HepG2 (cell line): ENCODE results near the gene TUBB4B. TPM values are rescaled to one million over a fixed set of nuclear protein-coding genes. Genes with fewer than 3 reads are reported as not detected.
A peak's percentile ranks its signal among the peaks of the same experiment; 100 is the strongest.

Experiments used
- AGO1 ChIP-seq: fragments of 200-400 bp; formaldehyde crosslinking; IDR thresholded peaks from 2 replicates; pipeline ENCODE4 v1.6.1; 2017; ENCODE audit warnings: mild to moderate bottlenecking, low read depth, low read length, moderate library complexity; ENCODE audit not compliant: poor library complexity, severe bottlenecking
- ARID2 ChIP-seq: sonication (generic); formaldehyde crosslinking; IDR thresholded peaks from 2 replicates; pipeline ENCODE4 v1.8.1; 2022; ENCODE audit warnings: mild to moderate bottlenecking, missing genetic modification reagents, borderline replicate concordance
- GATAD2A ChIP-seq: IDR thresholded peaks from 2 replicates; pipeline ENCODE4 v1.6.1; 2016
- IKZF5 ChIP-seq: IDR thresholded peaks from 2 replicates; pipeline ENCODE4 v1.6.1; 2018; ENCODE audit warnings: missing genetic modification reagents, mild to moderate bottlenecking, missing compliant biosample characterization
- NBN ChIP-seq: fragments of 450-650 bp; conservative IDR thresholded peaks from 2 replicates; pipeline ENCODE4 v1.6.1; 2017
- NR2F6 ChIP-seq, 2 experiments: IDR thresholded peaks; 2 replicates each; pipeline ENCODE4 v1.6.1; 2016; ENCODE audit warnings: antibody characterized with exemption in 1 of 2, mild to moderate bottlenecking in 1 of 2
- PAX8 ChIP-seq: sonication (generic); formaldehyde crosslinking; IDR thresholded peaks from 2 replicates; pipeline ENCODE4 v1.8.0; 2022; ENCODE audit warnings: mild to moderate bottlenecking, missing genetic modification reagents, borderline replicate concordance
- RFXAP ChIP-seq: sonication (generic); formaldehyde crosslinking; IDR thresholded peaks from 2 replicates; pipeline ENCODE4 v1.4.0; 2020; ENCODE audit warnings: missing genetic modification reagents, borderline replicate concordance
- RNF2 ChIP-seq: fragments of 450-650 bp; conservative IDR thresholded peaks from 2 replicates; pipeline ENCODE4 v1.6.1; 2016; ENCODE audit warnings: low read depth
- TRAFD1 ChIP-seq: sonication (generic); formaldehyde crosslinking; IDR thresholded peaks from 2 replicates; pipeline ENCODE4 v1.5.1; 2020; ENCODE audit warnings: missing genetic modification reagents, mild to moderate bottlenecking, borderline replicate concordance
- ZBTB33 ChIP-seq: sonication (generic); formaldehyde crosslinking; IDR thresholded peaks from 2 replicates; pipeline ENCODE4 v1.4.0; 2020; ENCODE audit warnings: missing genetic modification reagents
- ZNF136 ChIP-seq: sonication (generic); formaldehyde crosslinking; IDR thresholded peaks from 2 replicates; pipeline ENCODE4 v1.8.1; 2022; ENCODE audit warnings: low read depth, mild to moderate bottlenecking, moderate library complexity, missing genetic modification reagents
- ZNF20 ChIP-seq: sonication (generic); formaldehyde crosslinking; IDR thresholded peaks from 2 replicates; pipeline ENCODE4 v1.4.0; 2020; ENCODE audit warnings: mild to moderate bottlenecking, moderate library complexity, missing genetic modification reagents
- ZNF333 ChIP-seq: sonication (generic); formaldehyde crosslinking; IDR thresholded peaks from 2 replicates; pipeline ENCODE4 v1.4.0; 2020; ENCODE audit warnings: mild to moderate bottlenecking, missing genetic modification reagents, borderline replicate concordance
- ZNF354B ChIP-seq: sonication (generic); formaldehyde crosslinking; IDR thresholded peaks from 2 replicates; pipeline ENCODE4 v1.8.0; 2022; ENCODE audit warnings: mild to moderate bottlenecking, missing genetic modification reagents
- ZNF446 ChIP-seq: sonication (generic); formaldehyde crosslinking; IDR thresholded peaks from 2 replicates; pipeline ENCODE4 v1.5.0; 2020; ENCODE audit warnings: mild to moderate bottlenecking, missing genetic modification reagents
- ZNF563 ChIP-seq: sonication (generic); formaldehyde crosslinking; IDR thresholded peaks from 2 replicates; pipeline ENCODE4 v1.8.0; 2022; ENCODE audit warnings: mild to moderate bottlenecking, moderate library complexity, missing genetic modification reagents
- ZNF572 ChIP-seq: sonication (generic); formaldehyde crosslinking; IDR thresholded peaks from 2 replicates; pipeline ENCODE4 v1.5.1; 2020; ENCODE audit warnings: mild to moderate bottlenecking, missing genetic modification reagents
- ZNF616 ChIP-seq: sonication (generic); formaldehyde crosslinking; IDR thresholded peaks from 2 replicates; pipeline ENCODE4 v1.5.0; 2020; ENCODE audit warnings: low read depth, mild to moderate bottlenecking, missing genetic modification reagents
- ZNF7 ChIP-seq: IDR thresholded peaks from 2 replicates; pipeline ENCODE4 v1.6.1; 2016; ENCODE audit warnings: missing biosample characterization, missing genetic modification reagents
- ZNF883 ChIP-seq: sonication (generic); formaldehyde crosslinking; IDR thresholded peaks from 2 replicates; pipeline ENCODE4 v1.5.1; 2020; ENCODE audit warnings: mild to moderate bottlenecking, missing genetic modification reagents; ENCODE audit errors: not compliant biosample characterization
- polyA plus RNA-seq, 8 experiments: library from polyadenylated mRNA; depleted of rRNA in 3 of 8; stranded (reverse) in 7 of 8; unstranded in 1 of 8; fragments of >200 nt; fragmentation: Illumina TruSeq in 4 of 8; extraction: Trizol in 4 of 8; gene quantifications; 2 replicates each; pipeline versions ENCODE4 v1.2.1 to v1.2.3, GENCODE V29; 2011 to 2016; ENCODE audit warnings: low read depth in 4 of 8, missing spikeins in 1 of 8, mixed read lengths in 1 of 8; ENCODE audit not compliant: insufficient read depth in 1 of 8
- total RNA-seq, 5 experiments: library from RNA; depleted of rRNA; stranded (reverse); fragments of >200 nt; fragmentation: Illumina TruSeq; extraction: Trizol; gene quantifications; 2 replicates each; pipeline ENCODE4 v1.2.3, GENCODE V29; 2016; ENCODE audit warnings: low read depth in 1 of 5
- TF ChIP-seq, protein P1 (sequence below): sonication (generic); formaldehyde crosslinking; IDR thresholded peaks from 2 replicates; pipeline ENCODE4 v1.4.0; 2020; ENCODE audit warnings: missing genetic modification reagents
- TF ChIP-seq, protein P2 (sequence below): sonication (generic); formaldehyde crosslinking; IDR thresholded peaks from 2 replicates; pipeline ENCODE4 v1.4.0; 2020; ENCODE audit warnings: missing genetic modification reagents

TUBB4B gene
- total and polyA plus RNA-seq, 2 of the 13 experiments (the other 11 are each of a cell fraction or from before 2014, with no cell fraction given), result 182 to 412 TPM

DNA sequence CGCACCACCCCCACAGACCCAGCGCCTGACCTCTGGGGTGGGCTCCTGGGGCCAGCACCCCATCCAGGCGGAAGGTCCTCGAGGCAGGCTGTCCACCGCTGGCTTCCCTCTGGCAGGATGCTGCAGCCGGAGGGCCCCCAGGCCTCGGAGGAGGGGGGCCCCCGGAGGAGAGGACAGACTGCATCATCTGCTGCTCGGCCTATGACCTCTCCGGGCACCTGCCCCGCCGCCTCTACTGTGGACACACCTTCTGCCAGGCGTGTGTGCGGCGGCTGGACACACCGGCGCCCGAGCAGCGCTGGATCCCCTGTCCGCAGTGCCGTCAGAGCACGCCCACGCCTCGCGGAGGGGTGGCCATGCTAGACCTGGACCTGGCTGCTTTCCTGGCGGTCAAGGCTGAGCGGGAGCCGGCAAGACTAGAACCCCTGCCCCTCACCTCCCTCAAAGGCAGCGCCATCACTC is 12.6 kb upstream of the TUBB4B start (continued):
- TF ChIP-seq TRAFD1 (CRISPR knock-in tag) (no peak), GATAD2A (CRISPR knock-in tag) (0 out of 2 replicates have a peak, but pooled peaks have one; percentile 16), ZNF20 (no peak), ZNF7 (CRISPR knock-in tag) (no peak), ZNF572 (0 out of 2 replicates have a peak, but pooled peaks have one; percentile 53), ZNF563 (no peak), PAX8 (CRISPR knock-in tag) (no peak), RFXAP (CRISPR knock-in tag) (no peak), ZNF883 (CRISPR knock-in tag) (no peak), RNF2 (no peak), ZNF136 (0 out of 2 replicates have a peak, but pooled peaks have one; percentile 19), ZNF616 (CRISPR knock-in tag) (no peak), ZNF333 (CRISPR knock-in tag) (peak; percentile 15; the same call in 1 of the 2 replicates), NR2F6 (IDR thresholded peaks at IDR 0.05) (no peak), NR2F6 (CRISPR knock-in tag; IDR thresholded peaks at IDR 0.05) (peak; percentile 68; the same call in 1 of the 2 replicates), ZNF354B (CRISPR knock-in tag) (0 out of 2 replicates have a peak, but pooled peaks have one; percentile 29), IKZF5 (CRISPR knock-in tag) (0 out of 2 replicates have a peak, but pooled peaks have one; percentile 38), ARID2 (0 out of 2 replicates have a peak, but pooled peaks have one; percentile 67), AGO1 (peak; percentile 98), ZBTB33 (CRISPR knock-in tag) (peak; percentile 9; the same call in 1 of the 2 replicates), ZNF446 (CRISPR knock-in tag) (no peak), NBN (no peak)
- TF ChIP-seq, protein P1, sequence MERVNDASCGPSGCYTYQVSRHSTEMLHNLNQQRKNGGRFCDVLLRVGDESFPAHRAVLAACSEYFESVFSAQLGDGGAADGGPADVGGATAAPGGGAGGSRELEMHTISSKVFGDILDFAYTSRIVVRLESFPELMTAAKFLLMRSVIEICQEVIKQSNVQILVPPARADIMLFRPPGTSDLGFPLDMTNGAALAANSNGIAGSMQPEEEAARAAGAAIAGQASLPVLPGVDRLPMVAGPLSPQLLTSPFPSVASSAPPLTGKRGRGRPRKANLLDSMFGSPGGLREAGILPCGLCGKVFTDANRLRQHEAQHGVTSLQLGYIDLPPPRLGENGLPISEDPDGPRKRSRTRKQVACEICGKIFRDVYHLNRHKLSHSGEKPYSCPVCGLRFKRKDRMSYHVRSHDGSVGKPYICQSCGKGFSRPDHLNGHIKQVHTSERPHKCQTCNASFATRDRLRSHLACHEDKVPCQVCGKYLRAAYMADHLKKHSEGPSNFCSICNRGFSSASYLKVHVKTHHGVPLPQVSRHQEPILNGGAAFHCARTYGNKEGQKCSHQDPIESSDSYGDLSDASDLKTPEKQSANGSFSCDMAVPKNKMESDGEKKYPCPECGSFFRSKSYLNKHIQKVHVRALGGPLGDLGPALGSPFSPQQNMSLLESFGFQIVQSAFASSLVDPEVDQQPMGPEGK (CRISPR knock-in tag), result peak; percentile 73
- TF ChIP-seq, protein P2, sequence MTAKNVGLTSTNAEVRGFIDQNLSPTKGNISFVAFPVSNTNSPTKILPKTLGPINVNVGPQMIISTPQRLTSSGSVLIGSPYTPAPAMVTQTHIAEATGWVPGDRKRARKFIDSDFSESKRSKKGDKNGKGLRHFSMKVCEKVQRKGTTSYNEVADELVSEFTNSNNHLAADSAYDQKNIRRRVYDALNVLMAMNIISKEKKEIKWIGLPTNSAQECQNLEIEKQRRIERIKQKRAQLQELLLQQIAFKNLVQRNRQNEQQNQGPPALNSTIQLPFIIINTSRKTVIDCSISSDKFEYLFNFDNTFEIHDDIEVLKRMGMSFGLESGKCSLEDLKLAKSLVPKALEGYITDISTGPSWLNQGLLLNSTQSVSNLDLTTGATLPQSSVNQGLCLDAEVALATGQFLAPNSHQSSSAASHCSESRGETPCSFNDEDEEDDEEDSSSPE (CRISPR knock-in tag), result no peak
